ENCODE data around the gene POLR2F. TPM values are rescaled to one million over a fixed set of nuclear protein-coding genes. Genes with fewer than 3 reads are reported as not detected.

POLR2F gene
- total RNA-seq, 1 donor from 2014 or later: 63.0 TPM

GRCh38 chr22:37968452-37969251, 15.2 kb downstream of the POLR2F start:
- DNase-seq (ENCODE audit: low spot score): no peak
- no peaks in the 10 kb centered on the region for H3K9me3 Mint-ChIP-seq (ENCODE audit: low read depth)
- no peak overlapping the region for H3K4me3 Mint-ChIP-seq (ENCODE audit: unreplicated experiment)
- peaks cover 22% of the 10 kb centered on the region for H3K4me1 Mint-ChIP-seq (ENCODE audit: low read depth)
- no peaks in the 10 kb centered on the region for H3K27me3 Mint-ChIP-seq (ENCODE audit: low read depth)
- no peak overlapping the region for H3K27ac Mint-ChIP-seq (ENCODE audit: unreplicated experiment)
- peaks cover 20% of the 10 kb centered on the region for H3K36me3 Mint-ChIP-seq (ENCODE audit: low read depth)
- TF ChIP-seq, protein P1, sequence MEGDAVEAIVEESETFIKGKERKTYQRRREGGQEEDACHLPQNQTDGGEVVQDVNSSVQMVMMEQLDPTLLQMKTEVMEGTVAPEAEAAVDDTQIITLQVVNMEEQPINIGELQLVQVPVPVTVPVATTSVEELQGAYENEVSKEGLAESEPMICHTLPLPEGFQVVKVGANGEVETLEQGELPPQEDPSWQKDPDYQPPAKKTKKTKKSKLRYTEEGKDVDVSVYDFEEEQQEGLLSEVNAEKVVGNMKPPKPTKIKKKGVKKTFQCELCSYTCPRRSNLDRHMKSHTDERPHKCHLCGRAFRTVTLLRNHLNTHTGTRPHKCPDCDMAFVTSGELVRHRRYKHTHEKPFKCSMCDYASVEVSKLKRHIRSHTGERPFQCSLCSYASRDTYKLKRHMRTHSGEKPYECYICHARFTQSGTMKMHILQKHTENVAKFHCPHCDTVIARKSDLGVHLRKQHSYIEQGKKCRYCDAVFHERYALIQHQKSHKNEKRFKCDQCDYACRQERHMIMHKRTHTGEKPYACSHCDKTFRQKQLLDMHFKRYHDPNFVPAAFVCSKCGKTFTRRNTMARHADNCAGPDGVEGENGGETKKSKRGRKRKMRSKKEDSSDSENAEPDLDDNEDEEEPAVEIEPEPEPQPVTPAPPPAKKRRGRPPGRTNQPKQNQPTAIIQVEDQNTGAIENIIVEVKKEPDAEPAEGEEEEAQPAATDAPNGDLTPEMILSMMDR (IDR thresholded peaks at IDR 0.05): no peak

- H3K4me3 Mint-ChIP-seq (ENCODE audit: unreplicated experiment): no peak overlapping the region
- no peak for DNase-seq (ENCODE audit: low spot score)
- TF ChIP-seq, protein P1 (IDR thresholded peaks at IDR 0.05): no peak
- H3K27me3 Mint-ChIP-seq (ENCODE audit: low read depth): no peaks in the 10 kb centered on the region
- H3K4me1 Mint-ChIP-seq (ENCODE audit: low read depth): peaks cover 13% of the 10 kb centered on the region
- H3K36me3 Mint-ChIP-seq (ENCODE audit: low read depth): peaks cover 19% of the 10 kb centered on the region
- no peaks in the 10 kb centered on the region for H3K9me3 Mint-ChIP-seq (ENCODE audit: low read depth)
- no peak overlapping the region for H3K27ac Mint-ChIP-seq (ENCODE audit: unreplicated experiment)
Observed at GRCh38 chr22:37970864-37971263, 17.4 kb downstream of the POLR2F start.

- Mint-ChIP-seq H3K9me3 (ENCODE audit: low read depth) (no peaks in the 10 kb centered on the region), H3K4me3 (ENCODE audit: unreplicated experiment) (no peak overlapping the region), H3K36me3 (ENCODE audit: low read depth) (peaks cover 21% of the 10 kb centered on the region), H3K4me1 (ENCODE audit: low read depth) (peaks cover 5% of the 10 kb centered on the region), H3K27me3 (ENCODE audit: low read depth) (no peaks in the 10 kb centered on the region), H3K27ac (ENCODE audit: unreplicated experiment) (no peak overlapping the region)
- no peak for DNase-seq (ENCODE audit: low spot score)
- TF ChIP-seq, protein P1 (IDR thresholded peaks at IDR 0.05): no peak
Observed at GRCh38 chr22:37971475-37972434, 18.3 kb downstream of the POLR2F start.

DNA sequence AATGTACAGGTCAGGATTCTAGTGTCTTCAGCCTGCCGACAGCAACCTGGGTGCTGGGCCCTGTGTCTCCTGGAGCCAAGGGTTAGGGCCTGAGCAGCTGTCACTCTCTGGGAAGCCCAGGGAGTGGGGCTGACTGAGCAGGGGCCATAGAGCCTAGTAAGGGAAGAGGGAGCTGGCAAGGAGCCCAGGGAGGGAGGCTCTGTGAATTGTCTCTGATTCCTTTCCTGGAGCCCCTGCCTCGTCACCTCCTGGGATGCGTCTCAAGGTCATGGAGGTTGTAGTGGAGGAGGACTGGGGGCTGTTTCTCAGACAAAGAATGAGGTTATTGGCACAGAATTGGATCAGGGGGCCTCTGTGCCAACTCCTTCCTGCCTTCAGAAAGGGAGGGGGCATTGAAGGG, 19.0 kb downstream of the POLR2F start:
- Mint-ChIP-seq H3K27me3 (ENCODE audit: low read depth) (no peaks in the 10 kb centered on the region), H3K27ac (ENCODE audit: unreplicated experiment) (no peak overlapping the region), H3K9me3 (ENCODE audit: low read depth) (no peaks in the 10 kb centered on the region), H3K4me1 (ENCODE audit: low read depth) (no peaks in the 10 kb centered on the region), H3K36me3 (ENCODE audit: low read depth) (peaks cover 15% of the 10 kb centered on the region), H3K4me3 (ENCODE audit: unreplicated experiment) (no peak overlapping the region)
- DNase-seq (ENCODE audit: low spot score): peak; percentile 54
- TF ChIP-seq, protein P1 (IDR thresholded peaks at IDR 0.05): no peak

Data from chondrocyte (in vitro differentiated cells).